ENCODE data around the gene CETN1.

The CETN1 gene

GRCh38 chr18:622289-622688, 42.1 kb downstream of the CETN1 start:
- no peak for DNase-seq (ENCODE audit: low read depth in 1 of 2, low spot score in 1 of 2)

- DNase-seq (ENCODE audit: low read depth in 1 of 2, low spot score in 1 of 2): peak; percentile 19 to 48
Observed at GRCh38 chr18:623761-624620, 43.8 kb downstream of the CETN1 start.

- no peak for DNase-seq (ENCODE audit: low read depth in 1 of 2, low spot score in 1 of 2)
Observed at GRCh38 chr18:627231-627630, 47.1 kb downstream of the CETN1 start.

- DNase-seq (ENCODE audit: low read depth in 1 of 2, low spot score in 1 of 2): no peak
Observed at GRCh38 chr18:629269-630150, 49.3 kb downstream of the CETN1 start.

- no peak for DNase-seq (ENCODE audit: low read depth in 1 of 2, low spot score in 1 of 2)
Observed at GRCh38 chr18:631560-631959, 51.4 kb downstream of the CETN1 start.
